ENCODE measurements around the gene PAX5.

Gene PAX5

DNA sequence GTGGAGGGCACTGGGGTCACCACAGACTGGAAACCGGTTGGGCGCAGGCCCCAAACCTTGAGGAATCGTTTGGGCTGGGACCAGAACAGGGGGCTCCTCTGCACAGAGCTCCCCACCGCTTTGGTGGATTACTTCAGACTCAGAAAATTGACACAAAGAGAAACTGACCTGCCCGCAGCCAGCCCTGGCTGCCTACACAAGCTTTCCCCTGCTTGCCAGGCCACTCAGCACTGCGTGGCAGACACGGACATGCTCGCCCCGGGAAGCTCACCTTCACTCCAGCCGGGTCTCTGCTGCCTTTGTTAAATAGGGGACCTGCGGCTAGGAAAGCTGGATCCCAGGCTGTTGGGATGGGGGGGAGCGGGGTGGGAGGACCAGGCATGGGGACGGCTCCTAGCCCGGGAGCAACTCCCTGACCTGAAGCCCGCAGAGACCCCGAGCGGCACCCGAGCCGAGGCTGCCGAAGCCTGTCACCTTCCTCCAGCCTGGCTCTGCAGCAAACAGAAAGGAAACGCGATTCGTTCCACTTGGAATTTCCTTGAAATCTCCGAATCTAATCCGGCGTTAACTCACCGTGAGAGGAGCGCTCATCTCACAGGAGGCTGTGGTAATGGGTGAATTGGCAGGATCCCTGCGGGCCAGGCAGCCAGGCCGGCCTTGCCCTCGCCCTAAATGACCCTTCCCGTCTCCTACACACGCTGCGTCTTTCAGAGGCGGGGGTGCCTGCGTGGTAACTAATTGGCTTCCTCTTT, 8.8 kb downstream of the PAX5 start:
- DNase-seq (ENCODE audit: low read depth, low spot score), result no peak

GRCh38 chr9:37017546-37017945, 16.5 kb downstream of the PAX5 start:
- no peak for DNase-seq (ENCODE audit: low read depth, low spot score)

GRCh38 chr9:37011530-37011929, 22.5 kb downstream of the PAX5 start:
- no peak for DNase-seq (ENCODE audit: low read depth, low spot score)

DNA sequence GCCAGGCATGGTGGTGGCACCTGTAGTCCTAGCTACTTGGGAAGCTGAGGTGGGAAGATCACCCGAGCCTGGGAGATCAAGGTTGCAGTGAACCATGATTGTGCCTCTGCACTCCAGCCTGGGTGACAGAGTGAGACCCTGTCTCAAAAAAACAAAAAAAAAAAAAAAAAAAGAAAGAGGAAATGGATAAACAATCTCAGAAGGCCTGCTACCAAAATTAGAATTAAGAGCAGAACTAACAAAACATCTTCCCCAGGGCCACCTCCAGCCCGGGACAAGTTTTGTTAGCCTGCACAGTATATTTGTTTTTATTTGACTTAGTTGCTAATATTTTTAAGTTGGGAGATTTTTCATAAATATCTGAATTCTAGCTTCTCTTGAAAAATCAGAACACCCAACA, 23.1 kb downstream of the PAX5 start:
- DNase-seq (ENCODE audit: low read depth, low spot score), result no peak

GRCh38 chr9:37010180-37010579, 23.9 kb downstream of the PAX5 start:
- DNase-seq (ENCODE audit: low read depth, low spot score), result no peak

DNA sequence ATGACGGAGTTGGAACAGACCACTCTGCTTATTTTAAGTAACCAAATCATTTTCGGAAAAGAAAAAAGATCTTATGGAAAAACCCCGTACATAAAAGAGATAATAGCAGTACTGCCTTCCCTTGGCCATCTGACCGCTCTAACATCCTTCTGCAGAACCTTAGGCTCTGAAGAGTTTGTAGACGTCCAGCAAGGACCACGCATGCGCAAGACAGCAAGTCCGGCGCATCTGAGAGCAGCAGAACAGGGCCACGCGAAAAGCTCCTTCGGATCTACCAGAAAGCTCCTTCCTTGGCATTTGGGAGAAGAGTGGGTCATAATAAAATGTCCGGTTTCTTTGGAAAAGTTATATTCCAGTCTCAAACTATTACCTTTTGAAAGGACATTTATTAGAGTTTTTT, 26.8 kb downstream of the PAX5 start:
- no peak for DNase-seq (ENCODE audit: low read depth, low spot score)

DNA sequence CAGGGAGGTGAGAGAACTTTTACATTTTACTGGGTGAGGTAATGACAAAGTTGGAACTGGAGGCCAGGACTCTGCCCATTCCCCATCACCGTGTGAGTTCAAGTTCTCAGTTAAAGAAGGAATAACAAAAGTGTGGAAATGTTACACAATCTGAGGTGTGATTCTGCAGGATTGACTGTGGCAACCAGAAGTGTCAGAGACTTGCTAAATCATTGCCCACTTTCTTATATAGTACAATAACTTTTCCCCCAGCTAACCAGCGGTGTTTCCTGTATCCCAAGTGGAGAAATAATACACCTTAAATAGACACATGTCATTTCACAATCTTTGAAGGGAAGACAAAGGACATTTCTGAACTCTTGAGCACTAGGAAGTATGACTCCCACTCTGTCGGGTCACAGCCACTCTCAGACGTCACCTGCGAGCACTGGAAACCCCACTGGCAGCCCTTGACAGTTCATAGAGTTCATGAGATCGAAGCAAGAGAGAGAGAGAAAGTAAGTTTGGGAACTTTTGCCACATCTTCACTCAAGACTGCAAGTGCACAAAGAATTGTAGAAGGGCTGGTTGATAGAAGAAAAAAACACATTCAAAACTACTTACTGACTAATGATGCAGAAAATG, 28.4 kb downstream of the PAX5 start:
- no peak for DNase-seq (ENCODE audit: low read depth, low spot score)

DNA sequence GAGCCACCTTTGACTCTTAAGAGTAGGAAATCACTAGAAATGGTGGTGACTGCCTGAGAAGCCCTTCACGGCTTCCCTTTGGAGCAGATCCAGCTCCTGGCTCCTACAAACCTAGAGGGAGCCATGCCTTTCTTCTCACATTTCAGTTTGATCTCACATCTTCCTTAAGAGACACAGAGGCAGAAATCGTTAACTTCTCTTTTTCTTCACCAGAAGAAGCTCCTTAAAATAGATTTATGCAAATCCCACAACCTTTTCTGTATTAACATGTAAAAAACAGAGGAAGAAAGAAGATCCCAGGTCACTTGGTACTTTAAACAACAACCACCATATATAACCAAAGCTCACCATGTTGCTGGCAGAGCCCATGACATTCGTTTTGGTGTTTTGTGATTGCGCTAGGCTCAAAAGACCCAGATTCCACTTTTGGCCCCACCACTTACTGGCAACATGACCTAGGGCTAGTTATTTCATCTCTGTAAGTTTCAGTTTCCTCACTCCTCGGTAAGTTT, 29.6 kb downstream of the PAX5 start:
- DNase-seq (ENCODE audit: low read depth, low spot score), result no peak

DNA sequence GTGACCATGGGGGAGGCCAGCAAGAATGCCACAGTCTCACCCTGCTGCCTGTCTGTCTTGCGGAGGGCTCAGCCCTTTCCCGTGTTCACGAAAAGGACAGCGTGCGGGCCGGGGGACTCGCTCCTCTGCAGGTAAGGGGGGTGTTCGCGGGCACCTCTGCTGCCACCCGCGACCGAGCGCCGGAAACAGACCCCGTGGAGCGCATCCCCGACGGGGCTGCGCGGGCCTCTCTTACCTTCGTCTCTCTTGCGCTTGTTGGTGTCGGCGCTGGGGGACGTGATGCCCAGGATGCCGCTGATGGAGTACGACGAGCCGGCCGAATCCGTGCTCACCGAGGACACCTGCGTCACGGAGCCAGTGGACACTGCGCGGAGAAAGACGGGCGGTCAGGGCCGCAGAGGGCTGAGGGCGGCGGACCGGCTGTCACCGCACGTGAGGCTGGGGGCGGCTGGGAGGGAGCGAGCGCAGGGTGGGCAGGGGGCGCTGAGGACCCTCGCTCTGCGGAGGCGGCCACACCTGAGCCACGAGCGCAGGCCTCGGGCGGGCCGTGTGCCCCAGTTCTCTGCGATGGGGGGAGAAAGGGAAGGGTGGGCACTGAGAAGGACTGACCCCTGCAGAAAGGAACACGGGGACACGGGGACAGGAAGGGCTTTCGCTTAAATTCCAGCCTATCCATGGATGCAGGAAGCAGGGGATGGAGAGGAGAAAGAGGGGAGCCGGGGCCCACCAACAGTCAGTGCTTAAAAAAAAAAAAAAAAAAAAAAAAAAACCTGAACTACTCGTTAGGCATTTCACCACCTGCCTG, 31.5 kb downstream of the PAX5 start:
- DNase-seq (ENCODE audit: low read depth, low spot score), result no peak

- DNase-seq (ENCODE audit: low read depth, low spot score), result no peak
These were observed 32.0 kb downstream of the PAX5 start for GRCh38 chr9:37002036-37002412.

DNA sequence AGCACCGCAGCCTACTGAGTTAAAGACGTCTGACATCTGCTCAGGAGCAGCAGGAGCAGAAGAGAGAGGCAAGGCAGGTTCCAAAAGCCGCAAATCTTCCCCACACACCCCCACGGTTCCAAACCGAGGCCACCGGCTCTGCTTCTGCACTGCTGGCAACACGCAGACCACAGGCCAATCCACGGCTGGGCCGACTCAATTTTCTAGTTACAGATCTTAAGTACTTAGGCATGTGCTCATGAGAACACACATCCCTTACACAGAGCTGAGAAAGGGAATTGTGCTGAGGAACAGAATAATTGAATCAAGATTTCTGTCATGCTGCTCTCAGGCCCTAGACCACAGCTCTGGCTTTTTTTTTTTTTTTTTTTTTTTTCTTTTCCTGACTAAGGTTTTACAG, 32.6 kb downstream of the PAX5 start:
- no peak for DNase-seq (ENCODE audit: low read depth, low spot score)

- DNase-seq (ENCODE audit: low read depth, low spot score), result no peak
These were observed 34.2 kb downstream of the PAX5 start for GRCh38 chr9:36999728-37000333.

- DNase-seq (ENCODE audit: low read depth, low spot score), result no peak
These were observed 36.7 kb downstream of the PAX5 start for GRCh38 chr9:36997414-36997813.

DNA sequence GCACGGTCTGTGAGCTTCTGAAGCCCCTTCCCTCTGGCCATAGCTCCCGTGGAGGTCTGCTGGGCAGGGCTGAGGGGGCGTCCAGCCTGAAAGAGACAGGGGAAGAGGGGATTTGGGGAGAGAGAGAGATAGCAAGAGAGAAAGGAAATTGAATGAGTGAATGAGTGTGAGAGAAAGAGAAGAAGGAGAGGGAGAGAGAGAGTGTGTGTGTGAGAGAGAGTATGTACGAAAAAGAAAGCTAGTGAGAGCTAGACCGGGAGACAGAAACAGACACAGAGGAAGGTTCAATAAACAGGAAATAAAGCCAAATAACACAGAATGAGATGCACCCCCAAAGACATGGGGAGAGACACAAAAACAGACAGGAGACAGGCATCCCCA, 37.4 kb downstream of the PAX5 start:
- DNase-seq (ENCODE audit: low read depth, low spot score), result no peak

- peak; percentile 37 for DNase-seq (ENCODE audit: low read depth, low spot score)
These were observed 38.0 kb downstream of the PAX5 start for GRCh38 chr9:36995927-36996705.

GRCh38 chr9:36993933-36994764, 39.9 kb downstream of the PAX5 start:
- no peak for DNase-seq (ENCODE audit: low read depth, low spot score)

DNA sequence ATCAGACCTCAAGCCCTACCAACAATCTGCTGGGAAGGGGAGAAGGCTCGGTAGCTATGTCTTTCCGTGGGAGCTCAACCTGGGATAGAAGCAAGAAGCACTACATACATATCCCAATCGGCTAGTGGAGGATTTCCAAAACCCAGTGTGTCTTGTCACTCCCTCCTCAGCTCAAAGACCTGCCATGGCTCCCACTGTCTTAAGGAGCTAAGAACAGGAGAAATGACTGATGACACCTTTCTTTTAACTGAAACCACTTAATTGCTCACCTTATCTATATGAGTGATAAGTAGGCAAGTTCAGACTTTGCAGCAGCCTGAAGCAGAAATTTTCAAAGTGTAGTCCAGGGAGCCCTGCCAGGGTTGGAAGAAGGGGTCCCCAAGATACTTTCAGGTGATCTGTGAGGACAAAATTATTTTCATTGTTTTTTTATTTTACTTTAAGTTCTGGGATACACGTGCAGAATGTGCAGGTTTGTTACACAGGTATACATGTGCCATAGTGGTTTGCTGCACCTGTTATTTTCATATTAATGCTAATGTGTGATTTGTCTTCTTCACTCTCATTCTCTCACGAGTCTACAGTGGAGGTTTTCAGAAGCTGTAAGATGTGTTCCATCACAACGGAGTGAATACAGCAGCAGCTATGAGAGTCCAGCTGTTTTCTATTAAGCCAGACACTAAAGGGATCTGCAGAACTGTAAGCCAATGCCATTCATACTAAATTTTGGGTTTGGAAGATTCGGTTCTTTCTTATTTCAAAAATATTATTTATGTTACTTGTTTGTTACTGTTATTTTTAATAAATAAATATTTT, 41.4 kb downstream of the PAX5 start:
- no peak for DNase-seq (ENCODE audit: low read depth, low spot score)

GRCh38 chr9:36991516-36992134, 42.4 kb downstream of the PAX5 start:
- DNase-seq (ENCODE audit: low read depth, low spot score), result no peak

DNA sequence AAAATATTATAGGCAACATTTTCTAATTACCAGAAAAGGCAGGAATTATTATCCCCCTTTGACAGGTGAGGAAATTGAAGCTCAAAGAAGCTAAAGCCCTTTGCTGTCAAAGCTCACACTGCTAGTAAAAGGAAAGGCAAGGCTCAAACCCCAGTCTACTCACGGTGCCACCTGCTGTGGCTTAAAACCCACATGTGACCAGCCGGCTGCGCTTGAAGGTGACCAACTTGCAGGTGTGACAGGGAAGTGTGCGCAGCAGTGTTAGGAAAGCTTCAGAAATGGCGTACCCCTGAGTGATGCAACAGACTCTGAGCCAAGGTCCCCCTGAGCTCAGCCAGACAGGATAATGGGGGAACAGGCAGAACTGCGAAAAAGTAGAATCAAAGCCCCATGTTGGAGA, 45.2 kb downstream of the PAX5 start:
- DNase-seq (ENCODE audit: low read depth, low spot score), result no peak

All from activated naive CD8-positive, alpha-beta T cell treated with anti-CD3 and anti-CD28 coated beads, Interleukin-2, amount 50 U/mL, for 16 hours (primary cell).